Activated CD8-positive, alpha-beta T cell treated with anti-CD3 and anti-CD28 coated beads for 36 hours (primary cell): Measurements from ENCODE around the gene DTD1. TPM values are rescaled to one million over a fixed set of nuclear protein-coding genes. Genes with fewer than 3 reads are reported as not detected.

ENCODE experiments used
- ATAC-seq: fragments of 200-7000 bp; cut with Tn5 transposase; one replicate; pipeline ENCODE4 v1.10.0; 2021; ENCODE audit warnings: mild to moderate bottlenecking, moderate library complexity
- CTCF ChIA-PET: fragments of 350-600 bp; sonication (Branson Sonifier 250); formaldehyde crosslinking; loops from one replicate; lab custom pipeline; 2021; ENCODE audit warnings: antibody characterized with exemption; lab: Charles Lee
- POLR2A ChIA-PET: fragments of 350-600 bp; sonication (Branson Sonifier 250); formaldehyde crosslinking; loops from one replicate; lab custom pipeline; 2021; ENCODE audit warnings: antibody characterized with exemption; lab: Charles Lee
- DNase-seq: peaks from one replicate; pipeline ENCODE4 v3.0.0-alpha.2; 2020
- H3K27ac Mint-ChIP-seq: one replicate; pipeline ENCODE4 v1.8.0; 2021; ENCODE audit warnings: mild to moderate bottlenecking, mixed read lengths
- H3K27me3 Mint-ChIP-seq: one replicate; pipeline ENCODE4 v1.8.0; 2021; ENCODE audit warnings: mixed read lengths
- H3K36me3 Mint-ChIP-seq: one replicate; pipeline ENCODE4 v1.8.0; 2021; ENCODE audit warnings: low read depth, mixed read lengths
- H3K4me1 Mint-ChIP-seq: one replicate; pipeline ENCODE4 v1.8.0; 2021; ENCODE audit warnings: low read depth, mixed read lengths
- H3K4me3 Mint-ChIP-seq: one replicate; pipeline ENCODE4 v1.8.0; 2021; ENCODE audit warnings: mild to moderate bottlenecking, moderate library complexity, mixed read lengths
- H3K9me3 Mint-ChIP-seq: one replicate; pipeline ENCODE4 v1.8.0; 2021; ENCODE audit warnings: mixed read lengths
- intact Hi-C: fragments of 100-400 bp; cut with micrococcal nuclease; formaldehyde crosslinking; loops from one replicate; pipeline ENCODE4 v1.10.0; 2022
- total RNA-seq, 2 experiments: library from RNA; stranded (reverse); gene quantifications; one replicate each; pipeline ENCODE4 v1.2.3, GENCODE V29; 2021
- TF ChIP-seq, protein P1 (sequence below): fragments of 200-600 bp; IDR thresholded peaks from one replicate; pipeline ENCODE4 v1.8.0; 2022; ENCODE audit warnings: antibody characterized with exemption, mild to moderate bottlenecking

The DTD1 gene
- total RNA-seq, 2 experiments from 2014 or later, result 52.3 to 53.5 TPM

DNA sequence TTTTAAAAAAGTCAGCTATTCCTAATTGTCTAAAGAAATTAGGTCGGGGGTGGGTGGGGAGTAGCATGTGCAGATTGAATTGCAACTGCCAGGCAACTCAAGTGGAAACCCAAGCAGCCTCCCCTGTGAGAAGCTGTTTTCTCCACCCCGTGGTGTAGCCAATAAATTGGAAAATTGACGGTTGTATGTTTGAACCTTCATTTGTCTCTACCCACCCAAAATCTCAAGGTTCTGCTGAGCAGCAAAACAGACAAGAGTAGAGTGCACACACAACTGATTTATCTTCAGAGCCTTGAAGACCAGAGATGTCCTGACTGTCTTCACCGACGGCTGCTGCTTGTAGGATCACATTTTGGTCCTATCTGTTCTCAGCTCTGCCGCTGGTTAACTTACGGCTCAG, 88.5 kb downstream of the DTD1 start:
- TF ChIP-seq, protein P1, sequence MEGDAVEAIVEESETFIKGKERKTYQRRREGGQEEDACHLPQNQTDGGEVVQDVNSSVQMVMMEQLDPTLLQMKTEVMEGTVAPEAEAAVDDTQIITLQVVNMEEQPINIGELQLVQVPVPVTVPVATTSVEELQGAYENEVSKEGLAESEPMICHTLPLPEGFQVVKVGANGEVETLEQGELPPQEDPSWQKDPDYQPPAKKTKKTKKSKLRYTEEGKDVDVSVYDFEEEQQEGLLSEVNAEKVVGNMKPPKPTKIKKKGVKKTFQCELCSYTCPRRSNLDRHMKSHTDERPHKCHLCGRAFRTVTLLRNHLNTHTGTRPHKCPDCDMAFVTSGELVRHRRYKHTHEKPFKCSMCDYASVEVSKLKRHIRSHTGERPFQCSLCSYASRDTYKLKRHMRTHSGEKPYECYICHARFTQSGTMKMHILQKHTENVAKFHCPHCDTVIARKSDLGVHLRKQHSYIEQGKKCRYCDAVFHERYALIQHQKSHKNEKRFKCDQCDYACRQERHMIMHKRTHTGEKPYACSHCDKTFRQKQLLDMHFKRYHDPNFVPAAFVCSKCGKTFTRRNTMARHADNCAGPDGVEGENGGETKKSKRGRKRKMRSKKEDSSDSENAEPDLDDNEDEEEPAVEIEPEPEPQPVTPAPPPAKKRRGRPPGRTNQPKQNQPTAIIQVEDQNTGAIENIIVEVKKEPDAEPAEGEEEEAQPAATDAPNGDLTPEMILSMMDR, result no peak
- ATAC-seq, result no peak
- H3K36me3 Mint-ChIP-seq, result no peaks in the 10 kb centered on the region
- H3K4me1 Mint-ChIP-seq, result peaks cover 6% of the 10 kb centered on the region
- no peaks in the 10 kb centered on the region for H3K27me3 Mint-ChIP-seq
- no peak overlapping the region for H3K27ac Mint-ChIP-seq
- POLR2A ChIA-PET, result interaction anchor here (0.6 to 0.7 kb wide), 2 partner anchors 9 to 413 kb away, joined by 3 to 4 read pairs; no protein-coding TSS in a partner anchor
- intact Hi-C loops, result no loop called here
- CTCF ChIA-PET, result interaction anchor here (0.9 to 1.1 kb wide), 2 partner anchors 8 to 13 kb away, joined by 3 read pairs; no protein-coding TSS in a partner anchor
- DNase-seq, result no peak
- H3K4me3 Mint-ChIP-seq, result no peak overlapping the region
- H3K9me3 Mint-ChIP-seq, result no peaks in the 10 kb centered on the region

DNA sequence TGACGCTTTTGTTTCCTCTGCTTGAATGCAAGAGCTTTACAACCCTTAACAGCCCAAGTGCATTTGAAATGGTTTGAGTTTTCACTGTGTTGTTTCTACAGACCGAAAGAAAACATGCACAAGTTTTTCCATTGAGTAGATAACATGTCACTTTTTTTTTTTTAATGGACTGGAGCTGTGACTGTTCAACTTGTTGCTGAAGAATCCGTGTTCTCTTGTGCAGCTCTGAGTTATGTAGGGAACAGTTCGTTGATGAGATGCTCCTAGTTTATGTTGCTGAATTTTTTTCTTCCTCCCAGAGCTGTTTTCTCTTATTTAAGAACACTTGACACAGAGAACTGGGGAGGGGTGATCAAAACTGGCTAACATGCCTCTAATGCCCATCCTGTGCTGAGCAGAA, 89.3 kb downstream of the DTD1 start:
- no peak overlapping the region for H3K4me3 Mint-ChIP-seq
- TF ChIP-seq, protein P1, result no peak
- POLR2A ChIA-PET, result no interaction called here
- ATAC-seq, result no peak
- intact Hi-C loops, result no loop called here
- DNase-seq, result no peak
- H3K9me3 Mint-ChIP-seq, result no peaks in the 10 kb centered on the region
- peaks cover 6% of the 10 kb centered on the region for H3K4me1 Mint-ChIP-seq
- CTCF ChIA-PET, result interaction anchor here (0.9 to 1.5 kb wide), 3 partner anchors 9 to 45 kb away, joined by 3 to 5 read pairs (median 3); no protein-coding TSS in a partner anchor
- H3K27ac Mint-ChIP-seq, result no peak overlapping the region
- H3K36me3 Mint-ChIP-seq, result no peaks in the 10 kb centered on the region
- no peaks in the 10 kb centered on the region for H3K27me3 Mint-ChIP-seq

GRCh38 chr20:18678549-18679419, 90.9 kb downstream of the DTD1 start:
- H3K36me3 Mint-ChIP-seq, result no peaks in the 10 kb centered on the region
- TF ChIP-seq, protein P1, result no peak
- no peaks in the 10 kb centered on the region for H3K9me3 Mint-ChIP-seq
- ATAC-seq, result no peak
- DNase-seq, result no peak
- peaks cover 6% of the 10 kb centered on the region for H3K4me1 Mint-ChIP-seq
- intact Hi-C loops, result no loop called here
- ChIA-PET POLR2A (no interaction called here), CTCF (no interaction called here)
- H3K4me3 Mint-ChIP-seq, result no peak overlapping the region
- H3K27me3 Mint-ChIP-seq, result no peaks in the 10 kb centered on the region
- H3K27ac Mint-ChIP-seq, result no peak overlapping the region

- TF ChIP-seq, protein P1, result no peak
- CTCF ChIA-PET, result interaction anchor here (1.1 kb wide), 1 partner anchor 11 kb away, joined by 3 read pairs; no protein-coding TSS in a partner anchor
- no peak overlapping the region for H3K27ac Mint-ChIP-seq
- no peak overlapping the region for H3K4me3 Mint-ChIP-seq
- peaks cover under 1% of the 10 kb centered on the region for H3K4me1 Mint-ChIP-seq
- DNase-seq (no peak), ATAC-seq (no peak)
- intact Hi-C loops, result no loop called here
- POLR2A ChIA-PET, result no interaction called here
- H3K27me3 Mint-ChIP-seq, result no peaks in the 10 kb centered on the region
- H3K36me3 Mint-ChIP-seq, result no peaks in the 10 kb centered on the region
- no peaks in the 10 kb centered on the region for H3K9me3 Mint-ChIP-seq
Measured at GRCh38 chr20:18683839-18684238, 96.0 kb downstream of the DTD1 start.

DNA sequence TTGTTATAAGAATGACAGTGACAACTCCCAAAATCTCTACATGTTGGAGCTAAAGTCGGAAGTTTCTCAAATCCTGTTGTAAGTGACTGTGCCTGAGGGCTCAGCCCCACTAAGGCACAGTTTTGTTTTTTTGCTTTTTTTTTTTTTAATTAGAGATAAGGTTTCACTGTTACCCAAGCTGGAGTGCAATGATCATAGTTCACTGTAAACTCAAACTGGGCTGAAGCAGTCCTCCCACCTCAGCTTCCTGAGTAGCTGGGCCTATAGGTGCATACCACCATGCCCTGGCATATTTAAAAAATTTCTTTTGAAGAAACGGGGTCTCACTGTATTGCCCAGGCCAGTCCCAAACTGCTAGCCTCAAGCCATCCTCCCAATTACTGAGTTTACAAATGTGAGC, 96.9 kb downstream of the DTD1 start:
- intact Hi-C loops, result no loop called here
- no peaks in the 10 kb centered on the region for H3K9me3 Mint-ChIP-seq
- H3K27ac Mint-ChIP-seq, result no peak overlapping the region
- DNase-seq (no peak), ATAC-seq (no peak)
- H3K27me3 Mint-ChIP-seq, result no peaks in the 10 kb centered on the region
- H3K36me3 Mint-ChIP-seq, result no peaks in the 10 kb centered on the region
- TF ChIP-seq, protein P1, result no peak
- ChIA-PET POLR2A (no interaction called here), CTCF (no interaction called here)
- H3K4me3 Mint-ChIP-seq, result no peak overlapping the region
- H3K4me1 Mint-ChIP-seq, result no peaks in the 10 kb centered on the region
